ENCODE data around the gene GSDME.

GRCh38 chr7:24656608-24657007, 100.7 kb downstream of the GSDME start:
- TF ChIP-seq CTCF (IDR thresholded peaks at IDR 0.05) (no peak), HDAC2 (IDR thresholded peaks at IDR 0.05) (no peak), TP53 (CRISPR knock-in tag; IDR thresholded peaks at IDR 0.05) (no peak), RNF2 (IDR thresholded peaks at IDR 0.05; ENCODE audit: borderline replicate concordance, low read depth) (no peak), HOXA7 (CRISPR knock-in tag; IDR thresholded peaks at IDR 0.05) (no peak), GATA3 (IDR thresholded peaks at IDR 0.05; ENCODE audit: borderline replicate concordance) (no peak)
